Stomach (tissue), 9 donors: Measurements from ENCODE around the gene PSMD9. TPM values are rescaled to one million over a fixed set of nuclear protein-coding genes. Genes with fewer than 3 reads are reported as not detected.

Experiments
- DNase-seq, 2 donors: peaks; one replicate each; pipeline versions ENCODE4 v3.0.0 to v3.0.0-alpha.2; 2013 to 2019
- H3K27ac ChIP-seq, 5 donors: fragments of 200-600 bp in 4 of 5; sonication (generic) in 4 of 5; one replicate each; pipeline ENCODE4 v1.5.1; 2013 to 2019; ENCODE audit warnings: mild to moderate bottlenecking in 1 of 5, moderate library complexity in 1 of 5
- H3K27me3 ChIP-seq, 3 donors: fragments of 200-600 bp; sonication (generic); one replicate each; pipeline ENCODE4 v1.5.1; 2017 to 2019; ENCODE audit warnings: mixed run types in 1 of 3
- H3K36me3 ChIP-seq, 4 donors: fragments of 200-600 bp; sonication (generic); 1 replicate in 3 of 4; 2 replicates in 1 of 4; pipeline ENCODE4 v1.5.1; 2016 to 2019
- H3K4me1 ChIP-seq, 4 donors: fragments of 200-600 bp; sonication (generic); one replicate each; pipeline ENCODE4 v1.5.1; 2016 to 2019
- H3K4me3 ChIP-seq, 4 donors: fragments of 200-600 bp; sonication (generic) in 3 of 4; one replicate each; pipeline ENCODE4 v1.5.1; 2016 to 2019; ENCODE audit warnings: mild to moderate bottlenecking in 1 of 4
- H3K9me3 ChIP-seq, 4 donors: fragments of 200-600 bp; sonication (generic); one replicate each; pipeline ENCODE4 v1.5.1; 2016 to 2019
- CTCF ChIP-seq, 7 experiments: fragments of 450-650 bp in 4 of 7; fragments of 200-600 bp in 3 of 7; sonication (generic) in 3 of 7; IDR thresholded peaks; one replicate each; pipeline ENCODE4 v1.5.1; 2016 to 2019; ENCODE audit warnings: antibody characterized with exemption in 7 of 7, control low read depth in 2 of 7, mild to moderate bottlenecking in 1 of 7
- EP300 ChIP-seq: sonication (generic); formaldehyde crosslinking; IDR thresholded peaks from one replicate; pipeline ENCODE4 v1.6.1; 2017; ENCODE audit warnings: antibody characterized with exemption
- POLR2A ChIP-seq, 4 donors: fragments of 450-650 bp; IDR thresholded peaks; one replicate each; pipeline ENCODE4 v1.6.1; 2016; ENCODE audit warnings: antibody characterized with exemption in 4 of 4, control low read depth in 2 of 4, mild to moderate bottlenecking in 1 of 4, moderate library complexity in 1 of 4
- POLR2AphosphoS5 ChIP-seq, 3 donors: sonication (generic); formaldehyde crosslinking; IDR thresholded peaks; one replicate each; pipeline ENCODE4 v1.6.1; 2016; ENCODE audit warnings: antibody characterized with exemption in 3 of 3
- WGBS, 5 donors: extraction: QIAGEN DNeasy Blood & Tissue Kit in 3 of 5; methylation state at CpG; one replicate each; pipeline versions ENCODE4 v1.1.5 to v1.1.7; 2013 to 2018; 5-methylcytosine and 5-hydroxymethylcytosine counted together
- intact Hi-C: fragments of 100-400 bp; cut with DNase I; formaldehyde crosslinking; loops from one replicate; pipeline ENCODE4 v1.15.1; 2023; ENCODE audit warnings: low total_unique reads
- polyA plus RNA-seq, 3 donors: library from polyadenylated mRNA; stranded (reverse); fragments of 200-250 nt; gene quantifications; one replicate each; pipeline ENCODE4 v1.2.3, GENCODE V29; 2013
- total RNA-seq, 5 donors: library from RNA; depleted of rRNA; stranded (reverse); fragments of >200 nt; gene quantifications; one replicate each; pipeline versions ENCODE4 v1.1.0 to v1.2.3, GENCODE V29; 2014 to 2016
- donor health status: healthy with polysubstance abuse.
- donor health status: Bipolar disorder and iron deficiency.
- donor health status: healthy.

The PSMD9 gene
- total and polyA plus RNA-seq, 8 donors = 2.9 to 97.3 (median 30.6) TPM

- WGBS, 5 donors = 10 to 21% (median 16%) methylated on average over 14 to 22 of the region's 22 CpGs
- TF ChIP-seq POLR2AphosphoS5 (IDR thresholded peaks at IDR 0.05) (no peak), POLR2A (IDR thresholded peaks at IDR 0.05) (no peak), EP300 (no peak), CTCF (IDR thresholded peaks at IDR 0.05) (no peak)
- DNase-seq = no peak
- peak overlapping the region in 4 of 5 donors; percentile 41 to 79 (median 76) for H3K27ac ChIP-seq
- H3K4me1 ChIP-seq = peaks cover 4 to 19% (median 13%) of the 10 kb centered on the region in 4 donors
- no peaks in the 10 kb centered on the region for H3K27me3 ChIP-seq
- no peaks in the 10 kb centered on the region for H3K9me3 ChIP-seq
- H3K4me3 ChIP-seq = peak overlapping the region; percentile 49 to 56 (median 54)
- intact Hi-C loops = no loop called here
- H3K36me3 ChIP-seq = peaks cover 32 to 46% (median 42%) of the 10 kb centered on the region in 4 donors
These were observed 30.1 kb downstream of the PSMD9 start for GRCh38 chr12:121918679-121919038.

GRCh38 chr12:121921066-121921465, 32.5 kb downstream of the PSMD9 start:
- H3K27ac ChIP-seq = no peak overlapping the region
- TF ChIP-seq EP300 (no peak), CTCF (IDR thresholded peaks at IDR 0.05) (no peak), POLR2AphosphoS5 (IDR thresholded peaks at IDR 0.05) (no peak), POLR2A (IDR thresholded peaks at IDR 0.05) (no peak)
- no peak for DNase-seq

GRCh38 chr12:121925358-121925695, 36.7 kb downstream of the PSMD9 start:
- DNase-seq = peak in 1 of 2 donors; percentile 30
- intact Hi-C loops = no loop called here
- TF ChIP-seq POLR2A (IDR thresholded peaks at IDR 0.05) (no peak), EP300 (no peak), CTCF (IDR thresholded peaks at IDR 0.05) (no peak), POLR2AphosphoS5 (IDR thresholded peaks at IDR 0.05) (no peak)
- Histone ChIP-seq H3K27ac (peak overlapping the region in 4 of 5 donors; percentile 49 to 71 (median 62)), H3K9me3 (no peaks in the 10 kb centered on the region), H3K4me1 (peaks cover 0 to 14% (median 0%) of the 10 kb centered on the region in 4 donors), H3K27me3 (no peaks in the 10 kb centered on the region), H3K4me3 (no peak overlapping the region), H3K36me3 (no peaks in the 10 kb centered on the region)
- WGBS, 5 donors = 49 to 59% (median 58%) methylated on average over 7 of the region's 7 CpGs

More at GRCh38 chr12:121921066-121921465, 32.5 kb downstream of the PSMD9 start:
- no peaks in the 10 kb centered on the region for H3K27me3 ChIP-seq
- H3K4me3 ChIP-seq = no peak overlapping the region
- H3K36me3 ChIP-seq = peaks cover 10 to 22% (median 18%) of the 10 kb centered on the region in 4 donors
- H3K4me1 ChIP-seq = peaks cover 4 to 31% (median 13%) of the 10 kb centered on the region in 4 donors
- intact Hi-C loops = no loop called here
- H3K9me3 ChIP-seq = no peaks in the 10 kb centered on the region
- 74 to 87% (median 86%) methylated on average over 2 of the region's 2 CpGs for WGBS, 5 donors

- TF ChIP-seq EP300 = no peak
- TF ChIP-seq POLR2AphosphoS5 (IDR thresholded peaks at IDR 0.05) = no peak
- no peak for TF ChIP-seq POLR2A (IDR thresholded peaks at IDR 0.05)
- no peak for TF ChIP-seq CTCF (IDR thresholded peaks at IDR 0.05)
- Histone ChIP-seq H3K27ac (no peak overlapping the region), H3K4me1 (peaks cover 0 to 14% (median 0%) of the 10 kb centered on the region in 4 donors), H3K4me3 (no peak overlapping the region), H3K9me3 (no peaks in the 10 kb centered on the region), H3K36me3 (no peaks in the 10 kb centered on the region), H3K27me3 (no peaks in the 10 kb centered on the region)
- no peak for DNase-seq
- WGBS, 5 donors = 77 to 85% (median 79%) methylated on average over 7 of the region's 7 CpGs
- intact Hi-C loops = no loop called here
These were observed 38.5 kb downstream of the PSMD9 start for GRCh38 chr12:121926874-121927706.
